Astrocyte (in vitro differentiated cells and primary cell): ENCODE measurements around the gene PEX19. TPM values are rescaled to one million over a fixed set of nuclear protein-coding genes. Genes with fewer than 3 reads are reported as not detected.

ENCODE experiments used
- DNase-seq: peaks from one replicate; pipeline ENCODE4 v3.0.0-alpha.2; 2010; ENCODE audit warnings: low read depth
- FAIRE-seq: peaks from 2 replicates; lab custom pipeline; 2011; peaks lifted over from hg19 to GRCh38; lab: Jason Lieb, UNC
- H2AFZ ChIP-seq: 2 replicates; pipeline ENCODE4 v1.6.0; 2012; ENCODE audit warnings: low read depth, low read length, inconsistent platforms
- H3K27ac ChIP-seq: 2 replicates; pipeline ENCODE4 v1.5.1; 2011; ENCODE audit warnings: low read depth, low read length, inconsistent platforms
- H3K27me3 ChIP-seq: 2 replicates; pipeline ENCODE4 v1.6.0; 2011; ENCODE audit warnings: low read length, inconsistent platforms; ENCODE audit not compliant: insufficient read depth
- H3K36me3 ChIP-seq: 2 replicates; pipeline ENCODE4 v1.5.1; 2011; ENCODE audit warnings: low read length, inconsistent platforms; ENCODE audit not compliant: insufficient read depth
- H3K4me1 ChIP-seq: 2 replicates; pipeline ENCODE4 v1.5.1; 2011; ENCODE audit warnings: low read length, inconsistent platforms; ENCODE audit not compliant: insufficient read depth
- H3K4me2 ChIP-seq: 2 replicates; pipeline ENCODE4 v1.6.0; 2012; ENCODE audit warnings: low read length, inconsistent platforms
- H3K4me3 ChIP-seq: 2 replicates; pipeline ENCODE4 v1.5.1; 2011; ENCODE audit warnings: low read depth, mild to moderate bottlenecking, low read length, inconsistent platforms; ENCODE audit not compliant: insufficient read depth
- H3K79me2 ChIP-seq: 2 replicates; pipeline ENCODE4 v1.6.0; 2012; ENCODE audit warnings: mild to moderate bottlenecking, low read length, inconsistent platforms; ENCODE audit not compliant: insufficient read depth
- H3K9ac ChIP-seq: 2 replicates; pipeline ENCODE4 v1.6.0; 2012; ENCODE audit warnings: mild to moderate bottlenecking, low read length, inconsistent platforms
- H3K9me3 ChIP-seq: 2 replicates; pipeline ENCODE4 v1.5.1; 2012; ENCODE audit warnings: low read depth, mild to moderate bottlenecking, low read length, inconsistent platforms; ENCODE audit not compliant: insufficient read depth
- H4K20me1 ChIP-seq: 2 replicates; pipeline ENCODE4 v1.6.0; 2012; ENCODE audit warnings: low read length, inconsistent platforms; ENCODE audit not compliant: insufficient read depth
- H3K27ac Mint-ChIP-seq: one replicate; pipeline ENCODE4 v1.8.0; 2021; ENCODE audit warnings: mild to moderate bottlenecking, mixed read lengths; ENCODE audit not compliant: unreplicated experiment
- H3K27me3 Mint-ChIP-seq: one replicate; pipeline ENCODE4 v1.8.0; 2021; ENCODE audit warnings: low read depth, mixed read lengths; ENCODE audit not compliant: unreplicated experiment
- H3K36me3 Mint-ChIP-seq: one replicate; pipeline ENCODE4 v1.8.0; 2021; ENCODE audit warnings: low read depth, mixed read lengths; ENCODE audit not compliant: unreplicated experiment
- H3K4me1 Mint-ChIP-seq: one replicate; pipeline ENCODE4 v1.8.0; 2021; ENCODE audit warnings: low read depth, mixed read lengths; ENCODE audit not compliant: unreplicated experiment
- H3K4me3 Mint-ChIP-seq: one replicate; pipeline ENCODE4 v1.8.0; 2021; ENCODE audit warnings: mild to moderate bottlenecking, moderate library complexity, mixed read lengths; ENCODE audit not compliant: unreplicated experiment
- H3K9me3 Mint-ChIP-seq: one replicate; pipeline ENCODE4 v1.8.0; 2021; ENCODE audit warnings: mild to moderate bottlenecking, mixed read lengths; ENCODE audit not compliant: unreplicated experiment
- CTCF ChIP-seq: IDR thresholded peaks from 2 replicates; pipeline ENCODE4 v1.5.1; 2011; ENCODE audit warnings: low read depth, mild to moderate bottlenecking, inconsistent platforms, low read length, moderate library complexity; ENCODE audit not compliant: insufficient read depth
- EZH2 ChIP-seq: IDR thresholded peaks from 2 replicates; pipeline ENCODE4 v1.6.1; 2012; ENCODE audit warnings: mild to moderate bottlenecking, low read length, inconsistent platforms; ENCODE audit not compliant: insufficient read depth
- total RNA-seq: library from RNA; stranded (reverse); gene quantifications from 2 replicates; pipeline ENCODE4 v1.2.1, GENCODE V29; 2021

PEX19 gene
- total RNA-seq, 1 donor from 2014 or later = 64.2 TPM

GRCh38 chr1:160277330-160277729 lies 7.6 kb downstream of the PEX19 start:
- H3K9me3 Mint-ChIP-seq = no peaks in the 10 kb centered on the region

GRCh38 chr1:160271025-160271424 lies 13.9 kb downstream of the PEX19 start:
- TF ChIP-seq EZH2 (no peak), CTCF (no peak)
- H3K4me3 Mint-ChIP-seq = no peak overlapping the region
- Histone ChIP-seq H3K79me2 (no peaks in the 10 kb centered on the region), H3K4me3 (no peak overlapping the region), H3K9me3 (no peaks in the 10 kb centered on the region), H4K20me1 (no peaks in the 10 kb centered on the region), H3K9ac (no peak overlapping the region), H3K4me1 (no peaks in the 10 kb centered on the region), H2AFZ (no peak overlapping the region), H3K27ac (no peak overlapping the region), H3K36me3 (no peaks in the 10 kb centered on the region), H3K4me2 (no peak overlapping the region), H3K27me3 (no peaks in the 10 kb centered on the region)
- no peaks in the 10 kb centered on the region for H3K36me3 Mint-ChIP-seq
- FAIRE-seq (no peak), DNase-seq (no peak)
- H3K9me3 Mint-ChIP-seq = no peaks in the 10 kb centered on the region
- H3K27ac Mint-ChIP-seq = no peak overlapping the region
- no peaks in the 10 kb centered on the region for H3K4me1 Mint-ChIP-seq
- H3K27me3 Mint-ChIP-seq = peaks cover 2% of the 10 kb centered on the region

More at GRCh38 chr1:160277330-160277729, 7.6 kb downstream of the PEX19 start:
- Histone ChIP-seq H3K9me3 (no peaks in the 10 kb centered on the region), H3K4me3 (no peak overlapping the region), H3K9ac (no peak overlapping the region), H3K4me1 (no peaks in the 10 kb centered on the region), H3K36me3 (peaks cover 39% of the 10 kb centered on the region), H3K4me2 (no peak overlapping the region), H4K20me1 (no peaks in the 10 kb centered on the region), H3K27ac (no peak overlapping the region), H3K79me2 (peaks cover 4% of the 10 kb centered on the region), H2AFZ (no peak overlapping the region), H3K27me3 (no peaks in the 10 kb centered on the region)
- Mint-ChIP-seq H3K27ac (no peak overlapping the region), H3K4me3 (no peak overlapping the region), H3K27me3 (no peaks in the 10 kb centered on the region), H3K4me1 (no peaks in the 10 kb centered on the region), H3K36me3 (peaks cover 22% of the 10 kb centered on the region)
- no peak for DNase-seq
- TF ChIP-seq EZH2 (no peak), CTCF (no peak)
- FAIRE-seq = no peak

- FAIRE-seq = no peak
- Mint-ChIP-seq H3K27me3 (peaks cover 2% of the 10 kb centered on the region), H3K36me3 (no peaks in the 10 kb centered on the region), H3K27ac (no peak overlapping the region), H3K4me3 (no peak overlapping the region), H3K9me3 (no peaks in the 10 kb centered on the region), H3K4me1 (peaks cover 4% of the 10 kb centered on the region)
- H3K36me3 ChIP-seq = no peaks in the 10 kb centered on the region
- H3K4me1 ChIP-seq = no peaks in the 10 kb centered on the region
- H4K20me1 ChIP-seq = no peaks in the 10 kb centered on the region
- no peak overlapping the region for H3K27ac ChIP-seq
- no peaks in the 10 kb centered on the region for H3K9me3 ChIP-seq
- H3K9ac ChIP-seq = no peak overlapping the region
- H2AFZ ChIP-seq = no peak overlapping the region
- H3K27me3 ChIP-seq = no peaks in the 10 kb centered on the region
- H3K4me2 ChIP-seq = no peak overlapping the region
- H3K79me2 ChIP-seq = no peaks in the 10 kb centered on the region
- DNase-seq = no peak
- no peak overlapping the region for H3K4me3 ChIP-seq
- TF ChIP-seq CTCF = no peak
- no peak for TF ChIP-seq EZH2
Measured at GRCh38 chr1:160267284-160267991, 17.5 kb downstream of the PEX19 start.
